Right renal cortex interstitium (tissue), 3 donors: Measurements from ENCODE around the gene FKBP1A. TPM values are rescaled to one million over a fixed set of nuclear protein-coding genes. Genes with fewer than 3 reads are reported as not detected.
"Not testable (repeated sequence)": the region's sequence is repeated elsewhere in the genome, so short reads cannot be mapped to it uniquely, and the experiment has no call there.

ENCODE experiments used
- DNase-seq, 3 donors: peaks; one replicate each; pipeline ENCODE4 v3.0.0-alpha.2; 2013; ENCODE audit warnings: low read depth in 3 of 3, low spot score in 2 of 3
- polyA plus RNA-seq, 3 donors: library from polyadenylated mRNA; unstranded; fragments of 120-200 nt; gene quantifications; one replicate each; pipeline ENCODE4 v1.2.1, GENCODE V29; 2013; ENCODE audit not compliant: insufficient read length in 3 of 3

Gene FKBP1A
- polyA plus RNA-seq, 3 donors = 388 to 407 (median 406) TPM

GRCh38 chr20:1417790-1418189 lies 24.9 kb upstream of the FKBP1A start:
- DNase-seq = no peak

GRCh38 chr20:1417273-1417672 lies 24.4 kb upstream of the FKBP1A start:
- no peak for DNase-seq

GRCh38 chr20:1415667-1416468 lies 23.0 kb upstream of the FKBP1A start:
- no peak for DNase-seq

GRCh38 chr20:1414982-1415381 lies 22.1 kb upstream of the FKBP1A start:
- DNase-seq = no peak

- no peak for DNase-seq
These were observed 12.9 kb upstream of the FKBP1A start for GRCh38 chr20:1405801-1406200.

GRCh38 chr20:1403624-1404023 lies 10.8 kb upstream of the FKBP1A start:
- no peak for DNase-seq

GRCh38 chr20:1402149-1402548 lies 9.3 kb upstream of the FKBP1A start:
- DNase-seq = no peak

- DNase-seq = no peak
These were observed 8.6 kb upstream of the FKBP1A start for GRCh38 chr20:1401451-1401907.

- DNase-seq = not testable (repeated sequence)
These were observed 7.0 kb upstream of the FKBP1A start for GRCh38 chr20:1399678-1400366.

GRCh38 chr20:1398185-1398584 lies 5.3 kb upstream of the FKBP1A start:
- not testable (repeated sequence) for DNase-seq

GRCh38 chr20:1397710-1398109 lies 4.9 kb upstream of the FKBP1A start:
- no peak for DNase-seq

GRCh38 chr20:1396702-1397101 lies 3.8 kb upstream of the FKBP1A start:
- no peak for DNase-seq

- no peak for DNase-seq
These were observed 3.4 kb upstream of the FKBP1A start for GRCh38 chr20:1396264-1396663.

- no peak for DNase-seq
These were observed 1.8 kb upstream of the FKBP1A start for GRCh38 chr20:1394686-1395085.

GRCh38 chr20:1393507-1393882 lies 641 bp upstream of the FKBP1A start:
- DNase-seq = no peak

GRCh38 chr20:1392443-1392692 lies 486 bp downstream of the FKBP1A start:
- DNase-seq = no peak

GRCh38 chr20:1391640-1392442 lies 1.0 kb downstream of the FKBP1A start:
- DNase-seq = no peak

- no peak for DNase-seq
These were observed 2.1 kb downstream of the FKBP1A start for GRCh38 chr20:1390581-1391403.

GRCh38 chr20:1389703-1390580 lies 2.9 kb downstream of the FKBP1A start:
- no peak for DNase-seq
